Astrocyte (in vitro differentiated cells and primary cell): ENCODE measurements around the gene MAP2K3. TPM values are rescaled to one million over a fixed set of nuclear protein-coding genes. Genes with fewer than 3 reads are reported as not detected.

Experiments used
- DNase-seq: peaks from one replicate; pipeline ENCODE4 v3.0.0-alpha.2; 2010; ENCODE audit warnings: low read depth
- FAIRE-seq: peaks from 2 replicates; lab custom pipeline; 2011; peaks lifted over from hg19 to GRCh38; lab: Jason Lieb, UNC
- H2AFZ ChIP-seq: 2 replicates; pipeline ENCODE4 v1.6.0; 2012; ENCODE audit warnings: low read depth, low read length, inconsistent platforms
- H3K27ac ChIP-seq: 2 replicates; pipeline ENCODE4 v1.5.1; 2011; ENCODE audit warnings: low read depth, low read length, inconsistent platforms
- H3K27me3 ChIP-seq: 2 replicates; pipeline ENCODE4 v1.6.0; 2011; ENCODE audit warnings: low read length, inconsistent platforms; ENCODE audit not compliant: insufficient read depth
- H3K36me3 ChIP-seq: 2 replicates; pipeline ENCODE4 v1.5.1; 2011; ENCODE audit warnings: low read length, inconsistent platforms; ENCODE audit not compliant: insufficient read depth
- H3K4me1 ChIP-seq: 2 replicates; pipeline ENCODE4 v1.5.1; 2011; ENCODE audit warnings: low read length, inconsistent platforms; ENCODE audit not compliant: insufficient read depth
- H3K4me2 ChIP-seq: 2 replicates; pipeline ENCODE4 v1.6.0; 2012; ENCODE audit warnings: low read length, inconsistent platforms
- H3K4me3 ChIP-seq: 2 replicates; pipeline ENCODE4 v1.5.1; 2011; ENCODE audit warnings: low read depth, mild to moderate bottlenecking, low read length, inconsistent platforms; ENCODE audit not compliant: insufficient read depth
- H3K79me2 ChIP-seq: 2 replicates; pipeline ENCODE4 v1.6.0; 2012; ENCODE audit warnings: mild to moderate bottlenecking, low read length, inconsistent platforms; ENCODE audit not compliant: insufficient read depth
- H3K9ac ChIP-seq: 2 replicates; pipeline ENCODE4 v1.6.0; 2012; ENCODE audit warnings: mild to moderate bottlenecking, low read length, inconsistent platforms
- H3K9me3 ChIP-seq: 2 replicates; pipeline ENCODE4 v1.5.1; 2012; ENCODE audit warnings: low read depth, mild to moderate bottlenecking, low read length, inconsistent platforms; ENCODE audit not compliant: insufficient read depth
- H4K20me1 ChIP-seq: 2 replicates; pipeline ENCODE4 v1.6.0; 2012; ENCODE audit warnings: low read length, inconsistent platforms; ENCODE audit not compliant: insufficient read depth
- H3K27ac Mint-ChIP-seq: one replicate; pipeline ENCODE4 v1.8.0; 2021; ENCODE audit warnings: mild to moderate bottlenecking, mixed read lengths; ENCODE audit not compliant: unreplicated experiment
- H3K27me3 Mint-ChIP-seq: one replicate; pipeline ENCODE4 v1.8.0; 2021; ENCODE audit warnings: low read depth, mixed read lengths; ENCODE audit not compliant: unreplicated experiment
- H3K36me3 Mint-ChIP-seq: one replicate; pipeline ENCODE4 v1.8.0; 2021; ENCODE audit warnings: low read depth, mixed read lengths; ENCODE audit not compliant: unreplicated experiment
- H3K4me1 Mint-ChIP-seq: one replicate; pipeline ENCODE4 v1.8.0; 2021; ENCODE audit warnings: low read depth, mixed read lengths; ENCODE audit not compliant: unreplicated experiment
- H3K4me3 Mint-ChIP-seq: one replicate; pipeline ENCODE4 v1.8.0; 2021; ENCODE audit warnings: mild to moderate bottlenecking, moderate library complexity, mixed read lengths; ENCODE audit not compliant: unreplicated experiment
- H3K9me3 Mint-ChIP-seq: one replicate; pipeline ENCODE4 v1.8.0; 2021; ENCODE audit warnings: mild to moderate bottlenecking, mixed read lengths; ENCODE audit not compliant: unreplicated experiment
- CTCF ChIP-seq: IDR thresholded peaks from 2 replicates; pipeline ENCODE4 v1.5.1; 2011; ENCODE audit warnings: low read depth, mild to moderate bottlenecking, inconsistent platforms, low read length, moderate library complexity; ENCODE audit not compliant: insufficient read depth
- EZH2 ChIP-seq: IDR thresholded peaks from 2 replicates; pipeline ENCODE4 v1.6.1; 2012; ENCODE audit warnings: mild to moderate bottlenecking, low read length, inconsistent platforms; ENCODE audit not compliant: insufficient read depth
- total RNA-seq: library from RNA; stranded (reverse); gene quantifications from 2 replicates; pipeline ENCODE4 v1.2.1, GENCODE V29; 2021

Gene MAP2K3
- total RNA-seq, 1 donor from 2014 or later: 44.3 TPM

GRCh38 chr17:21242026-21242697 lies 42.3 kb upstream of the MAP2K3 start:
- Mint-ChIP-seq H3K27ac (no peak overlapping the region), H3K9me3 (no peaks in the 10 kb centered on the region), H3K4me1 (peaks cover 5% of the 10 kb centered on the region), H3K27me3 (peaks cover 7% of the 10 kb centered on the region), H3K36me3 (peaks cover 6% of the 10 kb centered on the region), H3K4me3 (no peak overlapping the region)
- Histone ChIP-seq H3K36me3 (no peaks in the 10 kb centered on the region), H3K9ac (no peak overlapping the region), H4K20me1 (peaks cover 13% of the 10 kb centered on the region), H3K27me3 (no peaks in the 10 kb centered on the region), H3K9me3 (no peaks in the 10 kb centered on the region), H3K4me1 (no peaks in the 10 kb centered on the region), H3K79me2 (no peaks in the 10 kb centered on the region), H3K4me3 (no peak overlapping the region), H3K27ac (no peak overlapping the region), H3K4me2 (no peak overlapping the region), H2AFZ (no peak overlapping the region)
- no peak for FAIRE-seq
- TF ChIP-seq CTCF (no peak), EZH2 (no peak)
- DNase-seq: no peak

- TF ChIP-seq EZH2: no peak
- no peak for TF ChIP-seq CTCF
- no peak overlapping the region for H3K4me3 Mint-ChIP-seq
- H3K36me3 Mint-ChIP-seq: peaks cover 4% of the 10 kb centered on the region
- H2AFZ ChIP-seq: no peak overlapping the region
- H3K36me3 ChIP-seq: no peaks in the 10 kb centered on the region
- no peaks in the 10 kb centered on the region for H3K4me1 ChIP-seq
- DNase-seq: no peak
- H4K20me1 ChIP-seq: peaks cover 16% of the 10 kb centered on the region
- H3K9ac ChIP-seq: no peak overlapping the region
- no peaks in the 10 kb centered on the region for H3K79me2 ChIP-seq
- H3K27ac Mint-ChIP-seq: no peak overlapping the region
- H3K9me3 Mint-ChIP-seq: no peaks in the 10 kb centered on the region
- FAIRE-seq: no peak
- H3K27ac ChIP-seq: no peak overlapping the region
- no peak overlapping the region for H3K4me3 ChIP-seq
- no peaks in the 10 kb centered on the region for H3K9me3 ChIP-seq
- peaks cover 2% of the 10 kb centered on the region for H3K27me3 Mint-ChIP-seq
- H3K27me3 ChIP-seq: no peaks in the 10 kb centered on the region
- H3K4me1 Mint-ChIP-seq: peaks cover 5% of the 10 kb centered on the region
- no peak overlapping the region for H3K4me2 ChIP-seq
These were observed 41.6 kb upstream of the MAP2K3 start for GRCh38 chr17:21242780-21243515.
